CD4-positive, alpha-beta T cell treated with Interleukin-6 for 4 hours (primary cell): Measurements from ENCODE around the gene ERFE.
"Not testable (repeated sequence)": the region's sequence is repeated elsewhere in the genome, so short reads cannot be mapped to it uniquely, and the experiment has no call there.

Source experiments
- DNase-seq: peaks from one replicate; pipeline ENCODE4 v3.0.0-alpha.2; 2020; ENCODE audit warnings: mixed read lengths

Gene ERFE

GRCh38 chr2:238158509-238159070 lies at the start of gene ERFE:
Gene ERFE, plus strand, starts transcription at chr2:238158970. Its CDS starts 38 bp downstream, at chr2:238159008.
- peak; percentile 54 for DNase-seq

DNA sequence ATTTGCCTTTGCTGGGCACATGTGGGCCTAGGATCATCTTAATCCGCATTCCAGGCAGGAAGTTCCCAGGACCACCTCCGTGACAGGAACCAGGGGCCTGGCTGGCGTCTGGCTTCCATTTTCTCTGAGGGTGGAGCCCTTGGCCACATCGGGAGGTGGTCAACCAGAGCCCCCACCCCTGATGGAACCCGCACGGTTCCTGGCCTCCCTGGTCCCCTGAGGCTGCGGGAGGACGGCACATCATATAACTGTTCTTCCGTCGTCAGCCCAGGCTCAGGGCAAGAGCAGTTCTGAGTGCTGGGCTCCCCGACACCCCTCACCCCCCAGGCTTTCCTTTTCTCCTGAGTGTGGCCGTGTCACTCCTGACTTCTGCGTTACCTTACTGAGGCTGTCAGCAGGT lies 45.2 kb upstream of the ERFE start:
- no peak for DNase-seq

DNA sequence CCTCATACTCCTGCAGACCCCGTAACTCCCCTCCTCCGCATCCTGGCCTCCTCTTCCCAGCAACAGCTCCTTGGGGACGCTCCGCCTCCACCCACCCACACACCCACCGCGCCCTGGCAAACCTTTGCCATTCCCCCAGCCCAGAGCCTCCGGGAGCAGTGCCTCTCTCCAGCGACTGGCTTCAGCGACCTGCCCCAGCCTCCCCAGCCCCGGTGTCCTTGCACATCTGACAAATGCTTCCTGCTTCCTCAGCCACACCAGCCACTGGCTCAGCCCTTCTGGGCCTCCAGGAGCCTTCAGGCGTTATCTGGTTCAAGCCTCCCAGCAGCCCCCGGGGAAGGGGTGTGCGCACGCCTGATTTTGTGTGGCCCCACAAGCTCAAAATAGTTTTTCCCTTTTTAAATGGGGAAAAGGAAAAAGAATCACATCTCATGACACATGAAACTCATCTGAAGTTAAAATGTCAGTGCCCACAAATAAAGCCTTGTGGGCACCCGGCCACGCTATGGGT lies 44.4 kb upstream of the ERFE start:
- no peak for DNase-seq

- no peak for DNase-seq
Observed at GRCh38 chr2:238114851-238115660, 43.7 kb upstream of the ERFE start.

- DNase-seq = not testable (repeated sequence)
Observed at GRCh38 chr2:238115709-238116108, 43.1 kb upstream of the ERFE start.

GRCh38 chr2:238116298-238117198 lies 42.2 kb upstream of the ERFE start:
- DNase-seq = no peak

DNA sequence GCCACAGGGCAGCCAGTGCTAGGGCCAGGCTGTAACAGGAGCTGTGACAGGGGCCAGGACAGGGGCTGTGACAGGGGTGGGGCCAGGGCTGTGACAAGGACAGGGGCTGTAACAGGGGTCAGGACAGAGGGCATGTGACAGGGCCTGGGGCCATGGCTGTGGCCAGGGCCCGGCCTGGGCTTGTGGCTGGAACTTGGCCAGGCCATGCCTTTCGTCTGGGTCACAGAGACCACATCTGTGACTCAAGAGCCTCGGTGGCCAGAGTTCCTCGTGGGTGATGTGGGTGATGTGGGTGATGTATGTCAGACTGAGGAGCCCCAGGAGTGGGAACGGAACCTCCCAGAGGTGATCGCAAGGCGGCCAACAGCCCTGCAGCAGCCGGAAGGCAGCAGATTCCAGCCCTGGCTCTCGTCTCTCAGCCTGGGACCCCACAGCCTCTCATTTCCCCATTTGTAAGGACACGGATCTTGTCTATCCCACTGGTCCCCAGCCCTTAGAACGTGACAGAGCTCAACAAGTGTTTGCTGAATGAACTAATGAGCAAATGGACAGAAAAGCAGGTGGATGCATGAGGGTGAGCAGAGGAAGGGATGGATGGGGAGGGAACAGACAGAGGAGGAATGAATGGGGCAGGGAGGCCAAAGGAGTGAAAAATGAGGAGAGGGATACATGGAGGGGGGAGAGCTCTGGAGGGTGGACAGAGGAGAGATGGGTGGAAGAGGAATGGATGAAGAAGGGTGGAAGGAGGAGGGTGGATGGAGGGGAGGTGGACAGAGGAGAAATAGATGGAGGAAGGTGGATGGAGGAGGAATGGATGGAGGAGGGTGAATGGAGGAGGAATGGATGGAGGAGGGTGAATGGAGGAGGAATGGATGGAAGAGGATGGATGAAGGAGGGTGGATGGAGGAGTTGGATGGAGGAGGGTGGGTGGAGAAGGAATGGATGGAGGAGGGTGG lies 41.3 kb upstream of the ERFE start:
- no peak for DNase-seq

DNA sequence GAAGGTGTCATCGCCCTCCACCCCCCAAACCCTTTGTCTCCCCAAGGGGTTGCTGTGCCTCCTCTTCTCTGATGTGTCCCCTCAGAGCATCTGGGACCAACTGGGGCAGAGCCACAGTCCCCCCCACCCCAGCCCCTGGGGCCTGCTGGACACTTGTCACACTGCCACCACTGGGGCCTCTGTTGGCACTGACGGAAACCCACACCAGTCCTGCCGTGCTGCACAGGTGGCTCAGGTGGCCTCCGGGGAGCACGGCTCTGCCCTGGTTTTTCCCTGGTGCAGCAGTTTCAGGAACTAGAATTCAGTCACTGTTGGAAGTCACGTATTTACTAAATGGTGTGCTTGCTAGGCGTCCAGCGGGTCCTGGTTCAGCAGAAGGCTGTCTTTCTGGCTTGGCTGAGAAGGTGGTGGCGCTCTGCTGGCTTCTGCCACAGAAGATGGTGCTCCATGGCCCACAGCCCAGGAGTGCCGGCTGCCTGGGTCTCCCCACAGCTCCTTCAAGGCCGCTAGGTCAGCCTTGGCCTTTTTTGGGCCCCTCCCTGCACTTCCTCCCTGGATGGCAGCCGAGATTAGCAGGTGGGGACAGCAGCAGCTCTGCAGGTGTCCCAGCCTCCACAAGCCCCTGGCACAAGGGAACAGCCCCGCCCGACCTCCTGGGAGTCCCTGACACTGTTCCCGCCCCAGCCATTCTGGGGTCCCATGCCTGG lies 38.9 kb upstream of the ERFE start:
- no peak for DNase-seq

- DNase-seq = no peak
Observed at GRCh38 chr2:238120463-238121298, 38.1 kb upstream of the ERFE start.

DNA sequence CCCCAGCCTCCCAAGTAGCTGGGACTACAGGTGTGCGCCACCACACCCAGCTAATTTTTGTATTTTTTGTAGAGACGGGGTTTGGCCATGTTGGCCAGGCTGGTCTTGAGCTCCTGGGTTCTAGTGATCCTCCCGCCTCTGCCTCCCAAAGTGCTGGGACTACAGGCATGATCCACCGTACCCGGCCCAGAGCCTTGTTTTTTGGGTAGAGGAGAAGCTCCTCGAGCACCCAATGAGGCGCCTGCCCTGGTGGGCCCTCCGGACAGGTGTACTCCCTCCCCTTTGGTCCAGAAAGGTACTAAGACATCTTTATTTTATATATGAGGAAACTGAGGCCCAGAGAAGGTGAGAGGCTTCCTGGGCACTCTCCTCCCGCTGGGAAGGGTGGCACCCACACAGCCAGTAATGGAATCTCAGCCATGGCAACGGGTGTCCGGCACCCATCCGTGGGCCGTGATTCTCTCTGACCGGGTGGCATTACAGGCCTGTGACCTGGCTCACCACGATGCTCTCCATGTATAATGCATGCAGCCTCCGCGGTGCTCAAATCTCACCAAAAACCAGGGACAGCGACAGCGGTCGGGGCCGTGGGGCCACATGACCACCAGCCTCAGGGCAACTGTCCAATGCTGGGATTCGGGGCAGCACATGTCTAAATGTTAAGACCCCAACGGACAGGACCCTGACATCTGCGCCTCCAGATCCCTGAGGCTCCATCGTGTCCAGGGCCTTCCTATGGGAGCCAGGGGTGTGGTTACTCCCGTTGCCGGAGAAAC lies 37.1 kb upstream of the ERFE start:
- no peak for DNase-seq

DNA sequence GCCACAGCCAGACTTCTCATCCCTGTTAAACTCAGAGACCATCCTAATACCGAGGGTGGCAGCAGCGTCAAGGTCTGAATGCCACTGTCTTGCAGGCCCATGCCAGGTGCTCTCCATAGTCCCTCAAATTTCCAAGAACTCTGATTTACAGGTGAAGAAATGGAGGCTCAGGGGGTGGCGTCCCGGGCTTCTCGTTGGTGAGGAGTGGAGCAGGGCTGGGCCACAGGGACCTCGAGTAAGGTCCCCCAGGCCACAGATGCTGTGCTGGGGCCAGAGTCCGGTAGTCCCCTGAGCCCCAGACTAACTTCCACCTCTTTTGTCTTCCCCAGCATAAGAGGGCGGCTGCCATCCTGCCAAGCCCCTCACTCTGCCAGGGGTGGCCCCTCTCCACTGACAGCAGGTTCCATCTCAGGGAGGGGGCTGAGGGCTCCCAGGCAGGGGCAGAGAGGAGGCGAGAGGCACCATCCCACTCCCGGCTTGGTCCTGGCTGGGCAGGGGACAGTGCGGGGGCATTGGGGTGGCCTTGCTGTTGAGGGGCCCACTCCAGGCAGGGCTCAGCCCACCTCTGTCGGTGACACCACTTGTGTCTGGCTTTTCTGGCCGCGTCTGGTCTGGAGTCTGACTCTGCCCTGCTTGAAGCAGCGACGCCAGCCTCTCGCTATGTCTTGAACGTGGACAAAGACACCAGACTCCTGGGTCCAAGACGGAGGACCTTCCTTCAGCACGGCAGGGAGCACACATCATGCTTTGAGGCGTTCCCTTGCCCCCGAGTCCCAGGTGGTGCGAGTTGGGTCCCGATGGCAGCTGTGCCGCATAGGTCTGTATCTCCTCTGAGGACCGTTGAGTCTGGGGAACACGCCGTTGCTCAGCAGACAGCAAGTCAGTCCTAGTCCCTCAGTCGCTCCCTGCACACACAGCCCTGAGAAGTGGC lies 36.2 kb upstream of the ERFE start:
- no peak for DNase-seq

GRCh38 chr2:238123218-238123971 lies 35.4 kb upstream of the ERFE start:
- no peak for DNase-seq

DNA sequence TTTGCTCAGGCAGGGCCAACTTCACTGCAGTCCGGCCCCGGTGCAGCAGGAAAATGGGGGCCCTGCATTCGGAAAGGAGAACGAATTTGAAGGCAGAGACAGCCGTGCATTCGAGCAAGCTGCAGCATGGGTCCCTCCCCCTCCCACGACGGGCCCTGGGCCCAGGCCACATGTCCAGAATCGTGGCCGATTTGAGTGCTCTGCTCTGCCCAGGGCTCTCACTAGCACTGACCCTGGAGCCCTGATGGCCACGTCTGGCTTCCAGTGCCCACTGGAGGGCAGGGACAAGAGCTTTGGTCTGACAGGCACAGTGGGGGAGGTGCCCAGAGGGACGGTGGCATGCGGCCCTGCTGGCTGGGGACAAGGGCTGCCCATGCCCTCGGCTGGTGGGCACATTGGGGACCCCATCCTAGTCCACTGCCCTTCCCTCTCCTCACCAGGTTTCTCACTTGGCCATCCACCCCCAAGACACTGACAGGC lies 34.7 kb upstream of the ERFE start:
- no peak for DNase-seq

DNA sequence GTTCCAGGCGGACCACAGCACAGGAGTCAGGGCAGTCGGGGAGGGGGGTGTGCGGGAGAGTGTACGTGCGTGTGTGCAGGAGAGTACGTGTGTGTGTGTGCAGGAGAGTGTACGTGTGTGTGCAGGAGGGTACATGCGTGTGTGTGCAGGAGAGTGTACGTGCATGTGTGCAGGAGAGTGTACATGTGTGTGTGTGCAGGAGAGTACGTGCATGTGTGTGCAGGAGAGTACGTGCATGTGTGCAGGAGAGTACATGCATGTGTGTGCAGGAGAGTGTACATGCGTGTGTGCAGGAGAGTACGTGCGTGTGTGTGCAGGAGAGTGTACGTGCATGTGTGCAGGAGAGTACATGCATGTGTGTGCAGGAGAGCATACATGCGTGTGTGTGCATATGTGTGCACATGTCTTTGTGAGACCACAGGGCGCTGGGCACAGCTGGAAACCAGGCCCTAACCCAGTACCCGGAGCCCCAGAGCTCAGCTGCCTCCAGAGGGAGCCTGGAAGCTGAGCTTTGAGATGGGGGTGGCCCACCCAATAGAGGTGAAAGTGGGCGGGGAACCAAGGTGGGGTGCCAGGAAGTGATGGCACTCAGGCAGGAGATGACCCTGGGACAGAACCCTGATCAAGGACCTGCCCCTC lies 34.2 kb upstream of the ERFE start:
- no peak for DNase-seq

GRCh38 chr2:238125127-238125885 lies 33.5 kb upstream of the ERFE start:
- no peak for DNase-seq

DNA sequence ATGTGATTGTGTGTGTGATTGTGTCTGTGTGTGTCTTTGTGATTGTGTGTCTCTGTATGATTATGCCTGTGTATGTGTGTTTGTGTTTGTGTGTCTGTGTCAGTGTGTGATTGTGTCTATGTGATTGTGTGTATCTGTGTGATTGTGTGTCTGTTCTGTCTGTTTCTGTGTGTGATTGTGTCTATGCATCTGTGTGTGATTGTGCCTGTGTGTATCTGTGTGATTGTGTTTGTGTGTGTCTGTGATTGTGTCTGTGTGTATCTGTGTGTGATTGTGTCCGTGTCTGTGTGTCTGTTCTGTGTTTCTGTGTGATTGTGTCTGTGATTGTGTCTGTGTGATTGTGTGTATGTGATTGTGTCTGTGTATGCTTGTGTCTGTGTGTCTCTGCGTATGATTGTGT lies 32.4 kb upstream of the ERFE start:
- no peak for DNase-seq
